ENCODE data around the gene MGAM2.

Gene MGAM2

DNA sequence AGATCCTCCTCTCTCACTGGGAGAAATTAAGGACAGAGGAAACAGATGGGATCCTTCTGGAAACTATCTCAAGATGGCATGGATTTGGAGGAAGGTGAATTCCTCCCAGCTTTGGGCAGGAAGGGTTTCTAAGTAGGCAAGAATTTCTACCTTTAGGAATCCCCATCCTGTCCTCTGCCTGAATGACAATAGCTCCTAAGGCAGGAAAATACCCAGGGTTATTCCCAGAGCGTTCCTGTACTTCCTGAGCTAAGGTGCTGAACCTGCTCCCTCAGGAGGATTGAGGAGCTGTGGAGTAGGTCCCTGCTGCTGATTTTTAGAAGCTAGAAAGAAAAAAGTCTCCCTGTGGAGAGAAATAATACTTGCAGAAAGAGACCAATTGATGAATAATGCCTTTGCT, 568 bp downstream of the MGAM2 start:
- Histone ChIP-seq H3K4me1 (ENCODE audit: insufficient read depth, low read length, severe bottlenecking) (no peaks in the 10 kb centered on the region), H3K27ac (ENCODE audit: low read depth, low read length, poor library complexity, severe bottlenecking) (no peak overlapping the region), H4K20me1 (ENCODE audit: insufficient read depth, low read length) (no peaks in the 10 kb centered on the region), H3K9me2 (ENCODE audit: low read depth, low read length) (no peaks in the 10 kb centered on the region), H3K9ac (ENCODE audit: low read length) (no peak overlapping the region), H2AFZ (ENCODE audit: low read length) (no peak overlapping the region), H3K36me3 (ENCODE audit: insufficient read depth, low read length) (no peaks in the 10 kb centered on the region), H3K4me2 (ENCODE audit: low read length) (no peak overlapping the region), H3K27me3 (ENCODE audit: insufficient read depth, low read length) (no peaks in the 10 kb centered on the region), H3K9me3 (ENCODE audit: low read length) (no peaks in the 10 kb centered on the region), H3K79me2 (ENCODE audit: insufficient read depth, low read length) (no peaks in the 10 kb centered on the region), H3K4me3 (ENCODE audit: low read depth, low read length, poor library complexity, severe bottlenecking) (no peak overlapping the region), H3F3A (ENCODE audit: insufficient read depth, low read length) (no peaks in the 10 kb centered on the region)
- TF ChIP-seq, protein P1, sequence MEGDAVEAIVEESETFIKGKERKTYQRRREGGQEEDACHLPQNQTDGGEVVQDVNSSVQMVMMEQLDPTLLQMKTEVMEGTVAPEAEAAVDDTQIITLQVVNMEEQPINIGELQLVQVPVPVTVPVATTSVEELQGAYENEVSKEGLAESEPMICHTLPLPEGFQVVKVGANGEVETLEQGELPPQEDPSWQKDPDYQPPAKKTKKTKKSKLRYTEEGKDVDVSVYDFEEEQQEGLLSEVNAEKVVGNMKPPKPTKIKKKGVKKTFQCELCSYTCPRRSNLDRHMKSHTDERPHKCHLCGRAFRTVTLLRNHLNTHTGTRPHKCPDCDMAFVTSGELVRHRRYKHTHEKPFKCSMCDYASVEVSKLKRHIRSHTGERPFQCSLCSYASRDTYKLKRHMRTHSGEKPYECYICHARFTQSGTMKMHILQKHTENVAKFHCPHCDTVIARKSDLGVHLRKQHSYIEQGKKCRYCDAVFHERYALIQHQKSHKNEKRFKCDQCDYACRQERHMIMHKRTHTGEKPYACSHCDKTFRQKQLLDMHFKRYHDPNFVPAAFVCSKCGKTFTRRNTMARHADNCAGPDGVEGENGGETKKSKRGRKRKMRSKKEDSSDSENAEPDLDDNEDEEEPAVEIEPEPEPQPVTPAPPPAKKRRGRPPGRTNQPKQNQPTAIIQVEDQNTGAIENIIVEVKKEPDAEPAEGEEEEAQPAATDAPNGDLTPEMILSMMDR (IDR thresholded peaks at IDR 0.05; ENCODE audit: low read length): no peak
- TF ChIP-seq EZH2 (IDR thresholded peaks at IDR 0.05; ENCODE audit: borderline replicate concordance, low read length): no peak

DNA sequence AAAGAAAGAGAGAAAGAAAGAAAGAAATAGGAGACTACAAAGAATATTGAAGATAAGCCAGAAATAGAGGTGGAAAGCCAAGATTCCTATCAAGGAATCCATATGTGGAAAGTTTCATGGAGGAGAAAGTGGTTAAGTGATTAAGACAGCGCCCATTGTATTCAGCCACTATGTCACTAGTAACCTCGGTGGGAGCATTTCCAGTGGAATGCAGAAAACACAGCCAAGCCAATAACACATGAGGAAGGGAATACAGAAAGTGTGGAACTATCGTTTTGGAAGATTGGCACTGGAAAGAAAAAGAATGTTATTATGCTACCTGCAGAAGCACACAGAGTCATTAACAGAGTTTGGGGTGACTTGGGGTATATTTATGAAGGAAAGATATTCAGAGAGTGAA, 2.7 kb downstream of the MGAM2 start:
- no peaks in the 10 kb centered on the region for H3F3A ChIP-seq (ENCODE audit: insufficient read depth, low read length)
- no peak overlapping the region for H3K9ac ChIP-seq (ENCODE audit: low read length)
- no peaks in the 10 kb centered on the region for H3K4me1 ChIP-seq (ENCODE audit: insufficient read depth, low read length, severe bottlenecking)
- no peaks in the 10 kb centered on the region for H3K27me3 ChIP-seq (ENCODE audit: insufficient read depth, low read length)
- no peak overlapping the region for H3K4me3 ChIP-seq (ENCODE audit: low read depth, low read length, poor library complexity, severe bottlenecking)
- no peaks in the 10 kb centered on the region for H3K9me2 ChIP-seq (ENCODE audit: low read depth, low read length)
- no peak overlapping the region for H3K4me2 ChIP-seq (ENCODE audit: low read length)
- H3K79me2 ChIP-seq (ENCODE audit: insufficient read depth, low read length): no peaks in the 10 kb centered on the region
- H3K27ac ChIP-seq (ENCODE audit: low read depth, low read length, poor library complexity, severe bottlenecking): no peak overlapping the region
- TF ChIP-seq, protein P1 (IDR thresholded peaks at IDR 0.05; ENCODE audit: low read length): no peak
- no peak for TF ChIP-seq EZH2 (IDR thresholded peaks at IDR 0.05; ENCODE audit: borderline replicate concordance, low read length)
- no peaks in the 10 kb centered on the region for H4K20me1 ChIP-seq (ENCODE audit: insufficient read depth, low read length)
- no peaks in the 10 kb centered on the region for H3K9me3 ChIP-seq (ENCODE audit: low read length)
- no peak overlapping the region for H2AFZ ChIP-seq (ENCODE audit: low read length)
- H3K36me3 ChIP-seq (ENCODE audit: insufficient read depth, low read length): no peaks in the 10 kb centered on the region

DNA sequence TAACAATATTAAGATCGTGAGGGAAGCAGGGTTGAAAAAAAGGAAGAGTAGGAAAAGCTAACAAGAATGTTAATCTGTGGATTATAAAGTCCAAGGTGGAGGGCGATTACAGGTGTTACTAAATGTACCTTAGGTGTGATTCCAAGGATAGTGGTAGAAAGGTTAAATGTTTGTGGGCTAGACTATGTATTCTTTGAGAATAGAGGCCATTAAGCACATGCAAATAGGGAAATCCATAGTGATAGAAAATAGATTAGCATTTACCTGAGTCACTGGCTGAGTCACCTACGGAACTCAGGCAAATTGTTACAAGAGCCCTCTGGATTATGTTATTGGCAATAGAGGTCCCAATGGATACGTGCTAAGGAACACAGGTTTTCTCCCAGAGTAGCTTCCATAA, 9.0 kb downstream of the MGAM2 start:
- TF ChIP-seq, protein P1 (IDR thresholded peaks at IDR 0.05; ENCODE audit: low read length): no peak
- TF ChIP-seq EZH2 (IDR thresholded peaks at IDR 0.05; ENCODE audit: borderline replicate concordance, low read length): no peak
- H3K4me3 ChIP-seq (ENCODE audit: low read depth, low read length, poor library complexity, severe bottlenecking): no peak overlapping the region
- H3K36me3 ChIP-seq (ENCODE audit: insufficient read depth, low read length): no peaks in the 10 kb centered on the region
- H3K9ac ChIP-seq (ENCODE audit: low read length): no peak overlapping the region
- H3K79me2 ChIP-seq (ENCODE audit: insufficient read depth, low read length): no peaks in the 10 kb centered on the region
- no peak overlapping the region for H2AFZ ChIP-seq (ENCODE audit: low read length)
- H3K27me3 ChIP-seq (ENCODE audit: insufficient read depth, low read length): no peaks in the 10 kb centered on the region
- H3K27ac ChIP-seq (ENCODE audit: low read depth, low read length, poor library complexity, severe bottlenecking): no peak overlapping the region
- no peaks in the 10 kb centered on the region for H3K4me1 ChIP-seq (ENCODE audit: insufficient read depth, low read length, severe bottlenecking)
- H3K9me3 ChIP-seq (ENCODE audit: low read length): no peaks in the 10 kb centered on the region
- no peaks in the 10 kb centered on the region for H3F3A ChIP-seq (ENCODE audit: insufficient read depth, low read length)
- H3K9me2 ChIP-seq (ENCODE audit: low read depth, low read length): no peaks in the 10 kb centered on the region
- H4K20me1 ChIP-seq (ENCODE audit: insufficient read depth, low read length): no peaks in the 10 kb centered on the region
- H3K4me2 ChIP-seq (ENCODE audit: low read length): no peak overlapping the region

Data from OCI-LY1 (cell line).